Lung (tissue), 12 donors: ENCODE measurements around the gene ABCB11. TPM values are rescaled to one million over a fixed set of nuclear protein-coding genes. Genes with fewer than 3 reads are reported as not detected.
A peak's percentile ranks its signal among the peaks of the same experiment; 100 is the strongest.

ENCODE experiments used
- ATAC-seq: fragments of 200-7000 bp; cut with Tn5 transposase; one replicate; pipeline ENCODE4 v1.9.1; 2020; ENCODE audit warnings: moderate number of reproducible peaks; ENCODE audit not compliant: insufficient read depth, low FRiP score
- DNase-seq, 3 donors: peaks; one replicate each; pipeline ENCODE4 v3.0.0-alpha.2; 2013 to 2017
- H3K27ac ChIP-seq, 2 donors: one replicate each; pipeline ENCODE4 v1.5.1; 2013; ENCODE audit warnings: mild to moderate bottlenecking in 2 of 2, moderate library complexity in 2 of 2, control low read depth in 1 of 2, inconsistent platforms in 1 of 2, low read depth in 1 of 2, low read length in 1 of 2
- H3K27me3 ChIP-seq, 3 donors: one replicate each; pipeline ENCODE4 v1.5.1; 2013; ENCODE audit warnings: low read length in 2 of 3; ENCODE audit not compliant: control insufficient read depth in 3 of 3, insufficient read depth in 3 of 3
- H3K36me3 ChIP-seq, 4 donors: one replicate each; pipeline ENCODE4 v1.5.1; 2013; ENCODE audit warnings: low read length in 4 of 4, mild to moderate bottlenecking in 1 of 4, moderate library complexity in 1 of 4; ENCODE audit not compliant: control insufficient read depth in 4 of 4, insufficient read depth in 4 of 4
- H3K4me1 ChIP-seq, 5 donors: one replicate each; pipeline ENCODE4 v1.5.1; 2013; ENCODE audit warnings: low read length in 5 of 5, mild to moderate bottlenecking in 2 of 5, moderate library complexity in 1 of 5; ENCODE audit not compliant: control insufficient read depth in 5 of 5, insufficient read depth in 5 of 5
- H3K4me3 ChIP-seq: one replicate; pipeline ENCODE4 v1.5.1; 2013; ENCODE audit warnings: mild to moderate bottlenecking, control low read depth, moderate library complexity
- H3K9ac ChIP-seq, 2 donors: one replicate each; pipeline ENCODE4 v1.5.1; 2013; ENCODE audit warnings: low read length in 2 of 2, control low read depth in 1 of 2; ENCODE audit not compliant: insufficient read depth in 1 of 2
- H3K9me3 ChIP-seq, 4 donors: one replicate each; pipeline ENCODE4 v1.5.1; 2013; ENCODE audit warnings: low read length in 3 of 4, mild to moderate bottlenecking in 1 of 4, moderate library complexity in 1 of 4; ENCODE audit not compliant: control insufficient read depth in 4 of 4, insufficient read depth in 3 of 4
- CTCF ChIP-seq: IDR thresholded peaks from 2 replicates; pipeline ENCODE4 v1.5.1; 2012; ENCODE audit warnings: mild to moderate bottlenecking; ENCODE audit errors: control extremely low read depth, extremely low read depth
- WGBS, 2 donors: extraction: QIAGEN DNeasy Blood & Tissue Kit; methylation state at CpG; one replicate each; pipeline ENCODE4 v1.1.7; 2013; 5-methylcytosine and 5-hydroxymethylcytosine counted together
- polyA plus RNA-seq, 2 donors: library from polyadenylated mRNA; stranded (reverse); fragments of 200-250 nt; gene quantifications; one replicate each; pipeline ENCODE4 v1.2.1, GENCODE V29; 2013
- total RNA-seq, 2 donors: library from RNA; depleted of rRNA in 1 of 2; stranded (reverse); fragments of >200 nt in 1 of 2; gene quantifications; one replicate each; pipeline ENCODE4 v1.2.1, GENCODE V29; 2014 to 2021
- donor health status: control.
- donor health status: control.
- donor health status: Bipolar disorder and iron deficiency.
- donor health status: healthy.
- donor health status: DM: yes; HTN: yes; CAD: no.

ABCB11 gene
- total and polyA plus RNA-seq, 4 donors: 0.02 to 0.37 (median 0.09) TPM

GRCh38 chr2:168896783-168897182 is 134.3 kb downstream of the ABCB11 start:
- Histone ChIP-seq H3K36me3 (no peaks in the 10 kb centered on the region), H3K4me1 (no peaks in the 10 kb centered on the region), H3K4me3 (no peak overlapping the region), H3K27me3 (no peaks in the 10 kb centered on the region), H3K9me3 (no peaks in the 10 kb centered on the region), H3K9ac (no peak overlapping the region), H3K27ac (no peak overlapping the region)
- no peak for TF ChIP-seq CTCF
- DNase-seq (no peak), ATAC-seq (no peak)
- 43 to 68% methylated on average over 4 of the region's 4 CpGs for WGBS, 2 donors

DNA sequence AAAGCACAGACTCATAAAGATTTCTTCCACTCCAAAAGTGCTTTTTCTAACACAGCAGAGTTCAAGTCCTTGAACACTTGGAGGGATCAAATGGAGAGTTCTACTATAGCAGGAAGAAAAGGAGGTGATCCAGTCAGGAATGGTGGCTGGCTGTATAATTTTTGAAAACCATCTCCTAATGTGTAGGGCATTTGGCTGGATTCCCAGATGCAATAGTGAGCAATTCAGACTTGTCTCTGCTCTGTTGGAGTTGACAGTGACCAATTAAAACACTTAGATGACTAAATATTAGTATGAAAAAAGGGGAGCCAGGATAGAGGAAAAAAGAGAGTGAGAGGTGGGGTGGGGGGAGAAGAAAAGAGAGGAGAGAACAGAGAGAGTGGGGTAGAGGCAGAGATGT is 135.4 kb downstream of the ABCB11 start:
- ATAC-seq (no peak), DNase-seq (peak in 1 of 3 donors; percentile 12)
- Histone ChIP-seq H3K9me3 (no peaks in the 10 kb centered on the region), H3K4me3 (no peak overlapping the region), H3K27me3 (no peaks in the 10 kb centered on the region), H3K4me1 (peaks cover 0 to 2% (median 0%) of the 10 kb centered on the region in 5 donors), H3K9ac (no peak overlapping the region), H3K27ac (no peak overlapping the region), H3K36me3 (no peaks in the 10 kb centered on the region)
- TF ChIP-seq CTCF: no peak

DNA sequence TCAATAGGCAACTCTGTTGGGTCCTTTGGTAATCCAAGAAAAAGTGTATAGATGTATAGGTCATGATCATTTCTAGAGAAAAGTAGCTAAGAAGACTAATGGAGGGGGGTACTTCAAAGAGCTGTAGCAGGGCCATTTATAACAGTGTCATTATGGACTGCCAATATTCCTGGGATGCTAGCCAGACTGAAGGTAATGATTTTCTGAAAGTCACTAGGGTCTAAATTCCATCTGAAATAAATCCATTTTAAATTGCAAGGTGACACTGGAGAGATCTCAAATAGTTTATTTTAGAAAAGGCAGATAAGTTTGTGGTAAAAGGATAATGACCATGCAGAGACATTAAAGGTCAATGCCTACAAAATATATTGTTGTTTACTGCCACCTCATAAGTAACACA is 136.4 kb downstream of the ABCB11 start:
- Histone ChIP-seq H3K4me3 (no peak overlapping the region), H3K4me1 (peaks cover 0 to 7% (median 2%) of the 10 kb centered on the region in 5 donors), H3K27ac (no peak overlapping the region), H3K36me3 (no peaks in the 10 kb centered on the region), H3K9me3 (no peaks in the 10 kb centered on the region), H3K9ac (no peak overlapping the region), H3K27me3 (no peaks in the 10 kb centered on the region)
- ATAC-seq (no peak), DNase-seq (no peak)
- TF ChIP-seq CTCF: no peak

- Histone ChIP-seq H3K9ac (no peak overlapping the region), H3K4me3 (no peak overlapping the region), H3K4me1 (peaks cover 0 to 12% (median 5%) of the 10 kb centered on the region in 5 donors), H3K36me3 (no peaks in the 10 kb centered on the region), H3K27ac (no peak overlapping the region), H3K27me3 (no peaks in the 10 kb centered on the region), H3K9me3 (no peaks in the 10 kb centered on the region)
- TF ChIP-seq CTCF: no peak
- no peak for ATAC-seq
- 90 to 94% methylated on average over 1 of the region's 1 CpG for WGBS, 2 donors
- no peak for DNase-seq
Observed at GRCh38 chr2:168894101-168894500, 137.0 kb downstream of the ABCB11 start.
